ENCODE measurements around the gene MBNL1. TPM values are rescaled to one million over a fixed set of nuclear protein-coding genes. Genes with fewer than 3 reads are reported as not detected.

Gene MBNL1
- total RNA-seq, 6 experiments from 2014 or later: 49.9 to 89.6 (median 63.2) TPM

DNA sequence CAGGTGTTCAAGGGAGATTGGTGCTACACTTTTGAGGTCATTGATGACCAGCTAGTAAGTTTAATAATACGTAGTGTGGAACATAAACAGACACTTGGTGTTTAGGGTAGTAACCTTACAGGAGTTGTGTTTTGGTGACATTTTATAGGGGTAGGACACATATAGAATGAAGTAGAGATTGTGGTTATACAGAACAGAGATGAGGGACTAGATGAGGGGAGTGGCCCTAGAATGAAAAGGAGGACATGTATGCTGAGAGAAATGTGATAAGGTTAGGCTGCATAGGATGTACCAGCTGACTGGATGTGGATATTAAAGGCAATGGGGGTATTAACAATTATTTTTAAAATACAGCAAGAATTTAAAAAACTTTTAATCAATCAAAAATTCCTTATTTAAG lies 8.0 kb downstream of the MBNL1 start:
- no peaks in the 10 kb centered on the region for H3K36me3 ChIP-seq
- no peaks in the 10 kb centered on the region for H3K27me3 ChIP-seq
- peak overlapping the region in 1 of 3 donors; percentile 9 for H3K27ac ChIP-seq
- ATAC-seq (peak in 3 of 4 donors; percentile 14 to 23 (median 15)), DNase-seq (no peak)
- H3K4me1 ChIP-seq: peaks cover 0 to 44% (median 13%) of the 10 kb centered on the region in 4 donors
- no peak overlapping the region for H3K4me3 ChIP-seq
- WGBS (ENCODE audit: insufficient coverage, low coverage, low lambda C conversion rate, missing lambda C conversion rate): 91% methylated on average over 1 of the region's 1 CpG
- TF ChIP-seq POLR2A (IDR thresholded peaks at IDR 0.05) (no peak), CTCF (IDR thresholded peaks at IDR 0.05) (no peak)
- H3K9me3 ChIP-seq: no peaks in the 10 kb centered on the region
- intact Hi-C loops (cut with DNase I): no loop called here

GRCh38 chr3:152277198-152277597 lies 8.5 kb downstream of the MBNL1 start:
- no peak for TF ChIP-seq POLR2A (IDR thresholded peaks at IDR 0.05)
- no peak for TF ChIP-seq CTCF (IDR thresholded peaks at IDR 0.05)
- no peaks in the 10 kb centered on the region for H3K36me3 ChIP-seq
- DNase-seq (no peak), ATAC-seq (peak; percentile 59 to 79 (median 65))
- H3K4me3 ChIP-seq: no peak overlapping the region
- H3K9me3 ChIP-seq: no peaks in the 10 kb centered on the region
- H3K4me1 ChIP-seq: peaks cover 0 to 45% (median 15%) of the 10 kb centered on the region in 4 donors
- H3K27me3 ChIP-seq: no peaks in the 10 kb centered on the region
- 18% methylated on average over 1 of the region's 1 CpG for WGBS (ENCODE audit: insufficient coverage, low coverage, low lambda C conversion rate, missing lambda C conversion rate)
- intact Hi-C loops (cut with DNase I): no loop called here
- peak overlapping the region in 1 of 3 donors; percentile 9 for H3K27ac ChIP-seq

- ATAC-seq: peak in 3 of 4 donors; percentile 13 to 41 (median 34)
- no peaks in the 10 kb centered on the region for H3K27me3 ChIP-seq
- peaks cover 0 to 57% (median 25%) of the 10 kb centered on the region in 4 donors for H3K4me1 ChIP-seq
- no peaks in the 10 kb centered on the region for H3K9me3 ChIP-seq
- no peak for TF ChIP-seq POLR2A (IDR thresholded peaks at IDR 0.05)
- no peak for TF ChIP-seq CTCF (IDR thresholded peaks at IDR 0.05)
- H3K4me3 ChIP-seq: no peak overlapping the region
- no peaks in the 10 kb centered on the region for H3K36me3 ChIP-seq
- no peak for DNase-seq
- no peak overlapping the region for H3K27ac ChIP-seq
- intact Hi-C loops (cut with DNase I): no loop called here
- WGBS (ENCODE audit: insufficient coverage, low coverage, low lambda C conversion rate, missing lambda C conversion rate): 47% methylated on average over 4 of the region's 6 CpGs
Observed at GRCh38 chr3:152278756-152279427, 10.2 kb downstream of the MBNL1 start.

- intact Hi-C loops (cut with DNase I): no loop called here
- peaks cover 0 to 57% (median 25%) of the 10 kb centered on the region in 4 donors for H3K4me1 ChIP-seq
Observed at GRCh38 chr3:152279479-152279878, 10.8 kb downstream of the MBNL1 start.

More at GRCh38 chr3:152279479-152279878, 10.8 kb downstream of the MBNL1 start:
- H3K4me3 ChIP-seq: no peak overlapping the region
- WGBS (ENCODE audit: insufficient coverage, low coverage, low lambda C conversion rate, missing lambda C conversion rate): 80% methylated on average over 3 of the region's 3 CpGs
- no peak for TF ChIP-seq CTCF (IDR thresholded peaks at IDR 0.05)
- no peak for TF ChIP-seq POLR2A (IDR thresholded peaks at IDR 0.05)
- no peaks in the 10 kb centered on the region for H3K27me3 ChIP-seq
- H3K27ac ChIP-seq: no peak overlapping the region
- H3K36me3 ChIP-seq: no peaks in the 10 kb centered on the region
- DNase-seq (no peak), ATAC-seq (no peak)
- no peaks in the 10 kb centered on the region for H3K9me3 ChIP-seq
